Neural progenitor cell (in vitro differentiated cells): Measurements from ENCODE around the gene ARHGAP15.

Experiments
- CTCF ChIP-seq: fragments of 200-600 bp; sonication (generic); IDR thresholded peaks from 2 replicates; pipeline ENCODE4 v1.5.1; 2017; ENCODE audit warnings: antibody characterized with exemption, mild to moderate bottlenecking
- EZH2 ChIP-seq: fragments of 200-600 bp; sonication (generic); IDR thresholded peaks from 2 replicates; pipeline ENCODE4 v1.6.1; 2017; ENCODE audit warnings: antibody characterized with exemption, mild to moderate bottlenecking, moderate library complexity
- EZH2phosphoT487 ChIP-seq: fragments of 200-600 bp; sonication (generic); IDR thresholded peaks from 2 replicates; pipeline ENCODE4 v1.6.1; 2017; ENCODE audit warnings: antibody characterized with exemption

GRCh38 chr2:143471550-143471949, 342.3 kb downstream of the ARHGAP15 start:
- TF ChIP-seq CTCF = no peak
- no peak for TF ChIP-seq EZH2
- TF ChIP-seq EZH2phosphoT487 = no peak
